Measurements from ENCODE around the gene NES. TPM values are rescaled to one million over a fixed set of nuclear protein-coding genes. Genes with fewer than 3 reads are reported as not detected.

Gene NES
- polyA plus RNA-seq, 3 donors: not detected

GRCh38 chr1:156670359-156670758, 6.8 kb downstream of the NES start:
- Histone ChIP-seq H3K9me3 (replicated peaks in 1 of 2; ENCODE audit: control insufficient read depth in 1 of 2, insufficient read depth in 1 of 2, low read length in 2 of 2) (no peaks in the 10 kb centered on the region), H3K36me3 (replicated peaks in 1 of 2; ENCODE audit: control insufficient read depth in 1 of 2, insufficient read depth in 2 of 2, low read length in 2 of 2) (no peaks in the 10 kb centered on the region), H3K4me2 (replicated peaks; ENCODE audit: extremely low read depth, low read length, poor library complexity, severe bottlenecking) (no peak overlapping the region), H3K4me1 (ENCODE audit: control insufficient read depth in 1 of 2, insufficient read depth in 2 of 2, low read length in 2 of 2) (peaks cover 3 to 11% of the 10 kb centered on the region in 2 donors), H4K20me1 (ENCODE audit: insufficient read depth, low read length) (no peaks in the 10 kb centered on the region), H3K4me3 (replicated peaks in 1 of 3; ENCODE audit: low read depth in 2 of 3, low read length in 3 of 3) (no peak overlapping the region), H2AFZ (ENCODE audit: insufficient read depth, low read depth, low read length, poor library complexity, severe bottlenecking) (no peak overlapping the region), H3K79me2 (ENCODE audit: insufficient read depth, low read length) (no peaks in the 10 kb centered on the region), H3K9ac (ENCODE audit: insufficient read depth, low read length, poor library complexity, severe bottlenecking) (no peak overlapping the region), H3K27me3 (ENCODE audit: control insufficient read depth in 2 of 2, insufficient read depth in 2 of 2, low read length in 2 of 2) (peaks cover 2 to 39% of the 10 kb centered on the region in 2 donors), H3K27ac (ENCODE audit: low read depth in 1 of 2, low read length in 2 of 2) (no peak overlapping the region)
- WGBS (ENCODE audit: insufficient coverage): 88% methylated on average over 4 of the region's 6 CpGs
- TF ChIP-seq CTCF (IDR thresholded peaks at IDR 0.05): no peak
- no peak for DNase-seq
- Mint-ChIP-seq H3K4me1 (peaks cover 6% of the 10 kb centered on the region), H3K9me3 (peaks cover 0 to 4% (median 0%) of the 10 kb centered on the region in 7 donors), H3K27ac (no peak overlapping the region), H3K36me3 (no peaks in the 10 kb centered on the region), H3K4me3 (no peak overlapping the region), H3K27me3 (ENCODE audit: low read depth in 3 of 3) (peaks cover 37 to 65% (median 42%) of the 10 kb centered on the region in 3 donors)
- intact Hi-C loops (cut with micrococcal nuclease): loop anchor here in 1 of 2 donors (10.0 kb wide), 1 partner anchor 46 kb away; no protein-coding TSS in a partner anchor

- Histone ChIP-seq H3K27ac (ENCODE audit: low read depth in 1 of 2, low read length in 2 of 2) (no peak overlapping the region), H3K4me1 (ENCODE audit: control insufficient read depth in 1 of 2, insufficient read depth in 2 of 2, low read length in 2 of 2) (peaks cover 9 to 17% of the 10 kb centered on the region in 2 donors)
- no peak for TF ChIP-seq CTCF (IDR thresholded peaks at IDR 0.05)
Observed at GRCh38 chr1:156669794-156670193, 7.4 kb downstream of the NES start.

More at GRCh38 chr1:156669794-156670193, 7.4 kb downstream of the NES start:
- Histone ChIP-seq H3K4me3 (replicated peaks in 1 of 3; ENCODE audit: low read depth in 2 of 3, low read length in 3 of 3) (no peak overlapping the region), H3K36me3 (replicated peaks in 1 of 2; ENCODE audit: control insufficient read depth in 1 of 2, insufficient read depth in 2 of 2, low read length in 2 of 2) (no peaks in the 10 kb centered on the region), H3K4me2 (replicated peaks; ENCODE audit: extremely low read depth, low read length, poor library complexity, severe bottlenecking) (no peak overlapping the region), H4K20me1 (ENCODE audit: insufficient read depth, low read length) (no peaks in the 10 kb centered on the region), H3K9ac (ENCODE audit: insufficient read depth, low read length, poor library complexity, severe bottlenecking) (no peak overlapping the region), H3K27me3 (ENCODE audit: control insufficient read depth in 2 of 2, insufficient read depth in 2 of 2, low read length in 2 of 2) (peaks cover 0 to 34% of the 10 kb centered on the region in 2 donors), H2AFZ (ENCODE audit: insufficient read depth, low read depth, low read length, poor library complexity, severe bottlenecking) (no peak overlapping the region), H3K79me2 (ENCODE audit: insufficient read depth, low read length) (no peaks in the 10 kb centered on the region), H3K9me3 (replicated peaks in 1 of 2; ENCODE audit: control insufficient read depth in 1 of 2, insufficient read depth in 1 of 2, low read length in 2 of 2) (no peaks in the 10 kb centered on the region)
- Mint-ChIP-seq H3K9me3 (peaks cover 0 to 4% (median 0%) of the 10 kb centered on the region in 7 donors), H3K4me1 (peaks cover 10% of the 10 kb centered on the region), H3K27me3 (ENCODE audit: low read depth in 3 of 3) (peaks cover 34 to 64% (median 40%) of the 10 kb centered on the region in 3 donors), H3K27ac (no peak overlapping the region), H3K36me3 (no peaks in the 10 kb centered on the region), H3K4me3 (no peak overlapping the region)
- intact Hi-C loops (cut with micrococcal nuclease): loop anchor here in 1 of 2 donors (10.0 kb wide), 1 partner anchor 45 kb away; no protein-coding TSS in a partner anchor
- 78% methylated on average over 3 of the region's 5 CpGs for WGBS (ENCODE audit: insufficient coverage)
- DNase-seq: no peak
